Pons (tissue), 1 donor: Measurements from ENCODE around the gene LPP.

ENCODE experiments used
- DNase-seq: peaks from one replicate; pipeline ENCODE4 v3.0.0-alpha.2; 2016; ENCODE audit warnings: low spot score

The LPP gene

GRCh38 chr3:188169830-188170455 lies 16.0 kb downstream of the LPP start:
- DNase-seq, result no peak

DNA sequence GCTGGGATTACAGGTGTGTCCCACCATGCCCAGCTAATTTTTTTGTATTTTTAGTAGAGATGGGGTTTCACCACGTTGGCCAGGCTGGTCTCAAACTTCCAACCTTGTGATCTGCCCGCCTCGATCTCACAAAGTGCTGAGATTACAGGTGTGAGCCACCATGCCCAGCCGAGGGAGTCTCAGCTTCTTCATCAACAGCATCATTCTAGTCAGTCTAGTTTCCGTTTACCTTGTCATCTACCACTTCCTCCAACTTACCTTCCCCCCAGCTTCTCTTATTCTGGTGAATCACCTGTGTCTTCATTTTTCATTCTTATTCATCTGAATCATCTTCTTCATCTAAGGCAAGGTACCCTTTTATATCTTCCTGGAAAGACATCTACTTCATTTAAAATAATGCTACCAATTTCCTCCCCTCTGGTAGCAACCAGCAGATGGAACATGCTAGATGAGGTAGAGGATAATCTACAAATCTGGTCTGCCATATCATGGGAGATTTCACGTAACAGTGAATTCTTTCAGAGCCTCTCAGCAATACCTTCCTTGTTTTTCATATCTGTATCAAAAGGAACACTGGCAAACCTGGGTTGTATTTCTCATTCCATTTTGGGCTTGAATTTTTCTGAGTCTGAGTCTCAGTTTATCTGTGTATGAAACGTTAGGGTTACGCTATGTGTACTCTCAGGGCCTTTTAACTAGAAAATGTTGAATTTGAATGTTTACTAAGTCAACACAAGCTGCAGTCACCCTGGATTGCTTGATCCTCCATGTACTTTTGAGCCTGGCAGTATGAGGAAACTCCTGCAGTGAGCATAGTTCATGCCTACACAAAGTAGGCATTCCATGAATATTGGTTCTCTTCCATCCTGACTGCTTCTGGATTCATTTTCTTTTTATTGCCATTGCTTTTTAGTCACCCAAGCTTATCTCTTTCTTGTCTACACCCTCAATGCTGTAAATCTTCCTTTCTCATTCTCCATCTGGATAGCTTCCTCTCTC lies 16.8 kb downstream of the LPP start:
- DNase-seq, result no peak

DNA sequence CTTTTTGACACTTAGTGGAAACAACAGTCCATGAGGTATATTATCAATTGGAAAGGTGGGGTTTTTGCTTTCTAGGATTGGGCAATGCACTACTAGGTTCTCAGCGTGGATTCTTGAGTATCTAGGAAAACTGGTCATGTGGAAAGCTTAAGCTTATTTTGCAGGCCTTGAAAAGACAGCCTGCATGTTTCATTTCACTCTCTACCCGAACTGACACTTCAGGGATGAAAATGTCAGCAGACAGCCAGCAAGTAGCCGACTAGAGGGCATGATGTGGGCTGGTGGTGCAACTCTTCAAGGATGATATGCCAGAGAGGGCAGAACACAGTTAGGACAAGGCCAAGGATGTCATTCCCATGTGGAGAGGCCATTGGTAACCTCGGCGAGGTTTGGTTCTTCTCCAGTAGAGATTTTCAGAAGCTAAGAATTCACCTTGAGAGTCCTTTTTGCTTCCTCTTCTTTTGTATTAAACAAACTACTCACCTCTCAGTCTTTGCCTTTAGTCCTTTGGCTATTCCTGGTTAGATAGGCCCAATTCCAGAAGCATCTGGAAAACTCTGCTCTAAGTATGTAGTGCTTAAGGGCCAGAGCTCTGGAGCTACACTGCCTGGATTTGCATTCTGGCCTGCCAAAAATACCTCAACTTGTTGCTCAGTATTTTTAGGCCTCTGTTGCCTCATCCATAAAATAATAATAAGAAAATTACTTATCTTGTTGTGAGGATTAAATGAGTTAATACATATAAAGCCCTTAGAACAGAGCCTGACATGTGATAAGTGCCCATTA lies 17.9 kb downstream of the LPP start:
- no peak for DNase-seq

- DNase-seq, result no peak
Observed at GRCh38 chr3:188174317-188175044, 20.5 kb downstream of the LPP start.

- no peak for DNase-seq
Observed at GRCh38 chr3:188176476-188176875, 22.5 kb downstream of the LPP start.

DNA sequence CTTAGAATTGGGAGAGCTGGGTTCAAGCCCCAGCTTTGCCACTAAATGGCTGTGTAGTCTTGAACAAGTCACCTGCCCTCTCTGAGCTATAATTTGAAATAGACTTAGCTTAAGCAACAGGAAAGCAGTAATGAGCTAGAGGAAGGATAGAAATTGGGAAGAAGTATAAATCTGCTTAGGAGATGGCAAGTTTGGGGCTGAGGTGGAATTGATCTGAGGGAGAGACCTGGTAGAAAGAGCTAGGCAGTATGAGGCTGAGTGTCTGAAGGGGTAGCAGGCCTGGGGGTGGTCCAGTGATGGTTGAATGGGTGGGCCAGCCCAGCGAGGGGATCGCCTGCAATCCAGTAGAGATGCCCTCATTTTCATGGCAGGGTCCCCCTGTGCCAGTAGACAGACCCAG lies 22.9 kb downstream of the LPP start:
- no peak for DNase-seq

DNA sequence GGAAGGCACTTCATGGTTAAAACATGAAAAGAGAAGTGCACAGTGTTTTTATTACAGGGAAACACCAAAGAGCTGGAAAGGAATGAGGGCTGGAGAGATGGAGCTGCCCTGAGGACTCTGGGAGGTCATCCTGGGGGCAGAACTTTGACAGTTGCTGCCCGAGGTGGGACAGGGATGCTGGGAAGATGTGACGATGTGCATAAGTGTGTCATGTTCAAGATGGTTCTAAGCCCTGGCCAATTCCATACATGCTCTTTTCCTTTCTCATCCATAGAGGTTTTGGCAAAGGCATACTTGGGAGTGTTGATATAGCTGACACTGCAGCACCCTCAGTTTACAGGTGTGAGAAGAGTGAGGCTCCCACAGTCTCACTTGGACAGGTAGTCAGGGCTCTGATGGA lies 23.8 kb downstream of the LPP start:
- DNase-seq, result no peak

DNA sequence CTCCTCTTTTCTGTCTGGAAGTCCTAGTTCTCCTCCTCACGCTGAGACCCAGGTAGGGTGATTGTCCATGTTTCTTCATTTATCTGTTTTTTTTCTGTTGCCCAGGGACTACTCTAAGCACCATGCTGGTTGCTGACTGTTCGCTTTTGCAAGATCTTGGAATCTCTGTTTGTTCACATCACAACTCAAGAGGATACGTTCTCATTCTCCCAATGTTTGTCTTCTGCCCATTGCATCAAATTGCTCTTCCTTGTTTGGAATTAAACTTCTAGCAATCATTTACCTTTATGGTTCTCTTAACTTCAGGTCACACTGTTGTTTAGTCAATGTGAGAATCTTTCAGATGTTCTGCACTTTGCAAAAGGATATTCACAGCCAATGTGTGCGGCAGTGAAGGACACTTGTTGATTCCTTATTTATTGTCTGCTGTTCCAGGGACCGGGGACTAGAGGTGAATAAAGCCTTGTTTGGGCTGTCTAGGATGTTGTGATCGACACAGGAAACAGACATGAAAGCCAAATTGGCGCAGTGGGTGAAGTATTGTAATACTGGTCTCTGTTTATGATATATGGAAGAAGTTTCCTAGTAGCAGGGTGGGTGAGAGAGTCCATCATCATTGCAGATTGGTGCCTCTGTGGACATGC lies 24.5 kb downstream of the LPP start:
- DNase-seq, result no peak

DNA sequence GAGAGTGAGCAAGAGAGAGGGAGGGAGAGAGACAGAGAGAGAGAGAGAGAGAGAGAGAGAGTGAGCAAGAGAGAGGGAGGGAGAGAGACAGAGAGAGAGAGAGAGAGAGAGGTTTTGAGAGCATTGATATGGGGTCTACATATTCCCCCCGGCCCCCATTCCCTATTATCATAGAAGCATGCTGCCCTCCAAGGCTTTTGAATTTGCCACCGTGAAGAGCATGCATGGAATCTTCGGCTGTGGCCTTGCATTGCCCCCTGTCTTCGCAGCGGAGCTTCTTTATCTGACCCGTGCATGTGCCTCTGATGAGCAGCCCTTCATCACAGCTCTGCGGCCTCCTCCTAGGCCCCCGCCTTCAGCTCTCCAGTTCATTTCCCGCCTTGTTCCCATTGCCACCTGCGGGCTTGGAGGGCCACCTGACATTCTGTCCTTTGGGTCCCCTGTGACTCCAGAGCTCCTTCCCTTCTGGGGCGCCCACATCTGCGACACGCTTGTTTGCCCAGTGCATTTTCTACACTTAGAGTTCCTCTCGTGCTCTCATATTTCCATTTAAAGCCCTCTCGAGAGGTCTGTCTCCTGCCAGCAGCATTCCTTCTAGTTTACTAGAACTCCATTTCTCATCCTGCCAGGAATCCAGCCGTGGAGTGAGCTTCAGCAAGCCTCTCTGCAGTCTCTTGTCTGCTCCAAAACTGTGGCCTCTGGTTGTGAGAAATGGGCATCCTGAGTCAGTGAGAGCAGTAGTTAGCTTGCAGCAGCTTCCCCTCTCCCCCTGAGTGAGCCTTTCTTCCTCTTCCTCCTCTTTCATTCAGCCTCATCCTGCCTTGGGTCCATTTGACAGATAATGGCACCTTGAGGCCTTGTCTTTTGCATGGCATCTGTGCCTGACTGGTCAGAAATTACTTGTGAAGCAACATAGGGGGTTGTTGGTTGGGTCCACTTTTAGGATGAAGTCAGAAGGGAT lies 25.3 kb downstream of the LPP start:
- no peak for DNase-seq

DNA sequence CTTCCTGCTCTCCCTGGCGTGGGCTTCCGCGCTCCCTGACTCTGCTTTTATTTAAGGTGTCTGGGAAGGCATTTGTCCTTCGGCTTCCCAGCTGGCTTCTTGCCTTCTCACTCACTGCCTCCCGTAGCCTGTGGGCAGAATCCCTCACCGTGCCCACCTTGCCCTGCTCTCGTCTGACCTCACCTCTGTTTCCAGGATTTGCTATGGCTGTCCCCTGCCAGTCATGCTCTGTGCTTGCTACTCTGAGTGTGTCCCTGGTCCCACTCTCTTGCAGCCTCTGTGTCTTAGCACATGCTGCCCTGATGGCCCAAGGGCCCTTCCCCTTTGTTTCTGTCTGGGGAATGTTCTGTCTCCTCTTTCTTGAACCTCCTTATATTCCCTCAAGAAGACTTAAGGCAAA lies 26.2 kb downstream of the LPP start:
- no peak for DNase-seq

- DNase-seq, result no peak
Observed at GRCh38 chr3:188183452-188183851, 29.5 kb downstream of the LPP start.

- DNase-seq, result no peak
Observed at GRCh38 chr3:188184160-188184559, 30.2 kb downstream of the LPP start.

GRCh38 chr3:188184649-188185048 lies 30.7 kb downstream of the LPP start:
- no peak for DNase-seq

- peak; percentile 27 for DNase-seq
Observed at GRCh38 chr3:188185717-188186251, 31.8 kb downstream of the LPP start.

DNA sequence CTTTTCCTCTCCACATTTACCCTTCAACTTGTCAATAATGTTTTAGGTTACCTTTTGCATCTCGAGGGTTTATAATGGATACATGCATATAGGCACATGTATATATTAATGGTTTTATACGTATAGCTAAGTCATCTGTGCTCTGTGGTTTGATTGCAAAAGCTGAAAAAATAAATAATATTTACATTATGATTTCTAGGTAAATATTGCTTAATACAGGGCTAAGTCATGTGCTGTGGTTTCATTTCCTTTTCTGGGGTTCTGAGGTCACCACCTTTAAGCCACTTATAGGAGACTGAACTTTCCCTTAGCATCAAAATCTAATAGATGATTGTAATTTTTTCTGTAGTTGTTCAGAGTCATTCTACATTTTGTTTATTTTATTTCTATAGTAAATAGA lies 33.1 kb downstream of the LPP start:
- no peak for DNase-seq

DNA sequence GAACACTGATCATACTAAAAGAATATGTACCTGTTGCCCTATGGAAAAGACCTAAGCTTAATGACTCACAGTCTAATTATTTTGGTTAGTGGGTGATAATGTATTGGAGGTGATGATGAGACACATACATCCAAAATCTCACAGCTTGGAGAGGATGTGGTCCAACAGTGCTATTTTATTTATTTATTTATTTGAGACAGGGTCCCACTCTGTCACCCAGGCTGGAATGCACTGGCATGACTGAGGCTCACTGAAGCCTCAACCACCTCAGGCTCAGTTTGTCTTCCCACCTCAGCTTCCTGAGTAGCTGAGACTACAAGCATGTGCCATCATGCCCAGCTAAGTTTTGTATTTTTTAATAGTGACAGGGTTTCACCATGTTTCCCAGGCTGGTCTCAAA lies 35.0 kb downstream of the LPP start:
- no peak for DNase-seq

- DNase-seq, result no peak
Observed at GRCh38 chr3:188191460-188191859, 37.5 kb downstream of the LPP start.

DNA sequence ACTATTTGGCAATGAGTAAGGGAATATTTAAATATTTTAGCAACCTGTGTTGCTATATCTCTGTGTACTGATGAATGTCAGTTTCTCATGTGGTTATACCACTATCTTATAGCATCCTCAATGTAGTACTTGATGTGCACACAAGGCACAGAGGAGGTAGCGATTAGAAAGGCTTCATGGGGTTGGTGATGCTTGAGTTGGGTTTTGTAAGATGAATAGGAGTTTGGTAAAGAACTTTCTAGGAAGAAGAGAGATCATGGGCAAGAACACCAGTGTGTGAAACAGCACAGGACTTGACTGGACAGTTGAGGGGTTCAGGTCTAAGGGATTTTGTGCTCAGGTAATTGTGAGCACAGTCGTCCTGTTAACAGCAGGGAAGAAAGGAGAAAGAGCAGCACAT lies 38.1 kb downstream of the LPP start:
- DNase-seq, result no peak

GRCh38 chr3:188194332-188194731 lies 40.4 kb downstream of the LPP start:
- no peak for DNase-seq
